ENCODE measurements around the gene ADAMTS17.

DNA sequence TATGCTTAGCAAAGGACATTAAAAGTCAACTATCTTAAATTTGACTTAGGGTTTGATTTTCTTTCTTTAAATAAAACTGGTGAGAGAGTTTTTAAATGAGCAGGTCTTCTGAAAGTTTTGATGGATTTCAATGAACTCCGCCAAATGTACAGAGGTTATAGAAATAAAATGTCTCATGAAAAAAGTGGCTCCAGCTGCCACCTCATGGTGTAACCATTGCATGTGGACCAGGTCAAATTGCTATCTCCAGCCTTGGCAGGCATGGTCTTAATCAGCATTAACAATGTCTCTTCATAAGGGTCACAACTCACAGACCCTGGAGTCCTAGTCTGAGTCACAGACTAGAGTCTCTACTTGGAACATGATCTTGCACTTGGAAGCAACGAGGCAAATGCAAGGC is 182.3 kb downstream of the ADAMTS17 start:
- TF ChIP-seq, protein P1, sequence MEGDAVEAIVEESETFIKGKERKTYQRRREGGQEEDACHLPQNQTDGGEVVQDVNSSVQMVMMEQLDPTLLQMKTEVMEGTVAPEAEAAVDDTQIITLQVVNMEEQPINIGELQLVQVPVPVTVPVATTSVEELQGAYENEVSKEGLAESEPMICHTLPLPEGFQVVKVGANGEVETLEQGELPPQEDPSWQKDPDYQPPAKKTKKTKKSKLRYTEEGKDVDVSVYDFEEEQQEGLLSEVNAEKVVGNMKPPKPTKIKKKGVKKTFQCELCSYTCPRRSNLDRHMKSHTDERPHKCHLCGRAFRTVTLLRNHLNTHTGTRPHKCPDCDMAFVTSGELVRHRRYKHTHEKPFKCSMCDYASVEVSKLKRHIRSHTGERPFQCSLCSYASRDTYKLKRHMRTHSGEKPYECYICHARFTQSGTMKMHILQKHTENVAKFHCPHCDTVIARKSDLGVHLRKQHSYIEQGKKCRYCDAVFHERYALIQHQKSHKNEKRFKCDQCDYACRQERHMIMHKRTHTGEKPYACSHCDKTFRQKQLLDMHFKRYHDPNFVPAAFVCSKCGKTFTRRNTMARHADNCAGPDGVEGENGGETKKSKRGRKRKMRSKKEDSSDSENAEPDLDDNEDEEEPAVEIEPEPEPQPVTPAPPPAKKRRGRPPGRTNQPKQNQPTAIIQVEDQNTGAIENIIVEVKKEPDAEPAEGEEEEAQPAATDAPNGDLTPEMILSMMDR (conservative IDR thresholded peaks at IDR 0.05): no peak
- TF ChIP-seq EZH2 (IDR thresholded peaks at IDR 0.05; ENCODE audit: low read depth): no peak
